H9 (cell line): ENCODE data around the gene RBM23. TPM values are rescaled to one million over a fixed set of nuclear protein-coding genes. Genes with fewer than 3 reads are reported as not detected.

Source experiments
- DNase-seq: peaks from one replicate; pipeline ENCODE4 v3.0.0-alpha.2; 2017
- H2AFZ ChIP-seq: one replicate; pipeline ENCODE4 v1.6.1; 2013; ENCODE audit warnings: mild to moderate bottlenecking, low read length, control low read depth, moderate library complexity
- H2AK5ac ChIP-seq: 2 replicates; pipeline ENCODE4 v1.6.1; 2013; ENCODE audit warnings: low read length, control low read depth, mixed read lengths; ENCODE audit not compliant: insufficient read length
- H2BK120ac ChIP-seq: one replicate; pipeline ENCODE4 v1.6.1; 2013; ENCODE audit warnings: low read depth, mild to moderate bottlenecking, low read length, control low read depth, inconsistent platforms; ENCODE audit not compliant: poor library complexity, severe bottlenecking
- H2BK12ac ChIP-seq: 2 replicates; pipeline ENCODE4 v1.6.1; 2013; ENCODE audit warnings: low read length, control low read depth, mixed read lengths, low read depth; ENCODE audit not compliant: insufficient read length
- H2BK15ac ChIP-seq: 2 replicates; pipeline ENCODE4 v1.6.1; 2013; ENCODE audit warnings: low read depth, low read length, control low read depth
- H2BK20ac ChIP-seq: one replicate; pipeline ENCODE4 v1.6.1; 2013; ENCODE audit warnings: low read depth, mild to moderate bottlenecking, low read length, control low read depth, inconsistent platforms; ENCODE audit not compliant: poor library complexity, severe bottlenecking
- H2BK5ac ChIP-seq: 2 replicates; pipeline ENCODE4 v1.6.1; 2013; ENCODE audit warnings: low read length, control low read depth, mixed read lengths; ENCODE audit not compliant: insufficient read length
- H3K14ac ChIP-seq: 2 replicates; pipeline ENCODE4 v1.6.1; 2013; ENCODE audit warnings: low read length, control low read depth; ENCODE audit not compliant: insufficient read depth
- H3K18ac ChIP-seq: 2 replicates; pipeline ENCODE4 v1.6.1; 2013; ENCODE audit warnings: low read depth, mild to moderate bottlenecking, mixed read lengths, low read length, control low read depth; ENCODE audit not compliant: insufficient read length
- H3K23ac ChIP-seq: 2 replicates; pipeline ENCODE4 v1.6.1; 2013; ENCODE audit warnings: low read length, control low read depth, mixed read lengths, low read depth; ENCODE audit not compliant: insufficient read length
- H3K23me2 ChIP-seq: 2 replicates; pipeline ENCODE4 v1.6.1; 2013; ENCODE audit warnings: low read depth, mild to moderate bottlenecking, mixed read lengths, low read length, control low read depth; ENCODE audit not compliant: insufficient read length, poor library complexity, severe bottlenecking
- H3K27ac ChIP-seq: 2 replicates; pipeline ENCODE4 v1.5.1; 2013; ENCODE audit warnings: low read length, control low read depth, mixed read lengths, low read depth; ENCODE audit not compliant: insufficient read length
- H3K27me3 ChIP-seq: 2 replicates; pipeline ENCODE4 v1.6.1; 2013; ENCODE audit warnings: low read length, control low read depth, inconsistent platforms; ENCODE audit not compliant: insufficient read depth
- H3K4ac ChIP-seq: 2 replicates; pipeline ENCODE4 v1.6.1; 2013; ENCODE audit warnings: low read depth, mild to moderate bottlenecking, control low read depth, inconsistent platforms, low read length, moderate library complexity
- H3K4me1 ChIP-seq: 2 replicates; pipeline ENCODE4 v1.6.1; 2013; ENCODE audit warnings: low read length, control low read depth, inconsistent platforms; ENCODE audit not compliant: insufficient read depth
- H3K4me2 ChIP-seq: 2 replicates; pipeline ENCODE4 v1.6.1; 2013; ENCODE audit warnings: low read length, control low read depth, mixed read lengths; ENCODE audit not compliant: insufficient read length, insufficient read depth
- H3K56ac ChIP-seq: 2 replicates; pipeline ENCODE4 v1.6.1; 2013; ENCODE audit warnings: low read depth, mild to moderate bottlenecking, mixed read lengths, low read length, control low read depth; ENCODE audit not compliant: insufficient read length
- H3K79me1 ChIP-seq: 2 replicates; pipeline ENCODE4 v1.6.1; 2013; ENCODE audit warnings: low read depth, mild to moderate bottlenecking, moderate library complexity, low read length, control low read depth, inconsistent platforms; ENCODE audit not compliant: insufficient read depth, poor library complexity, severe bottlenecking
- H3K79me2 ChIP-seq: 2 replicates; pipeline ENCODE4 v1.6.1; 2013; ENCODE audit warnings: low read length, control low read depth, inconsistent platforms; ENCODE audit not compliant: insufficient read depth
- H3K9ac ChIP-seq: 2 replicates; pipeline ENCODE4 v1.6.1; 2013; ENCODE audit warnings: low read length, control low read depth, mixed read lengths; ENCODE audit not compliant: insufficient read length; ENCODE audit errors: extremely low read depth
- H3K9me3 ChIP-seq: one replicate; pipeline ENCODE4 v1.6.1; 2013; ENCODE audit warnings: low read depth, low read length, inconsistent platforms; ENCODE audit not compliant: control insufficient read depth
- H3T11ph ChIP-seq: one replicate; pipeline ENCODE4 v1.6.1; 2013; ENCODE audit warnings: mild to moderate bottlenecking, low read length, control low read depth, inconsistent platforms
- H4K20me1 ChIP-seq: one replicate; pipeline ENCODE4 v1.6.1; 2013; ENCODE audit not compliant: control insufficient read depth, insufficient read length, insufficient read depth
- H4K5ac ChIP-seq: 2 replicates; pipeline ENCODE4 v1.6.1; 2013; ENCODE audit warnings: low read depth, mild to moderate bottlenecking, mixed read lengths, low read length, control low read depth; ENCODE audit not compliant: insufficient read length
- H4K8ac ChIP-seq: replicated peaks from 2 replicates; pipeline ENCODE4 v1.6.1; 2013; ENCODE audit warnings: low read length, control low read depth, mixed read lengths, low read depth; ENCODE audit not compliant: insufficient read length
- H4K91ac ChIP-seq: 2 replicates; pipeline ENCODE4 v1.6.1; 2013; ENCODE audit warnings: low read depth, mild to moderate bottlenecking, moderate library complexity, mixed read lengths, low read length, control low read depth; ENCODE audit not compliant: insufficient read length
- H3K27ac Mint-ChIP-seq, 3 experiments: 2 replicates in 2 of 3; 3 replicates in 1 of 3; pipeline ENCODE4 v1.8.0; 2020 to 2021; ENCODE audit warnings: mixed read lengths in 3 of 3, mild to moderate bottlenecking in 1 of 3, moderate library complexity in 1 of 3
- H3K27me3 Mint-ChIP-seq: 2 replicates; pipeline ENCODE4 v1.8.0; 2021; ENCODE audit warnings: low read depth, mild to moderate bottlenecking, moderate library complexity, mixed read lengths
- H3K36me3 Mint-ChIP-seq, 3 experiments: 2 replicates in 2 of 3; 3 replicates in 1 of 3; pipeline ENCODE4 v1.8.0; 2020 to 2021; ENCODE audit warnings: low read depth in 3 of 3, mixed read lengths in 3 of 3; ENCODE audit not compliant: insufficient read depth in 1 of 3
- H3K4me1 Mint-ChIP-seq, 2 experiments: 2 replicates each; pipeline ENCODE4 v1.8.0; 2020; ENCODE audit warnings: mixed read lengths in 2 of 2
- H3K4me3 Mint-ChIP-seq, 2 experiments: 2 replicates in 1 of 2; 3 replicates in 1 of 2; pipeline ENCODE4 v1.8.0; 2020 to 2021; ENCODE audit warnings: mild to moderate bottlenecking in 2 of 2, mixed read lengths in 2 of 2, moderate library complexity in 1 of 2
- H3K9me3 Mint-ChIP-seq, 2 experiments: 2 replicates in 1 of 2; 3 replicates in 1 of 2; pipeline ENCODE4 v1.8.0; 2020; ENCODE audit warnings: mild to moderate bottlenecking in 2 of 2, mixed read lengths in 2 of 2, moderate library complexity in 1 of 2
- WGBS: extraction: QIAGEN DNeasy Blood & Tissue Kit; methylation state at CpG from one replicate; pipeline ENCODE4 v1.1.7; 2013; ENCODE audit warnings: missing lambda C conversion rate, low lambda C conversion rate, mixed read lengths; ENCODE audit not compliant: insufficient read length; ENCODE audit errors: extremely low coverage; 5-methylcytosine and 5-hydroxymethylcytosine counted together
- total RNA-seq: library from RNA; stranded (reverse); gene quantifications from 2 replicates; pipeline ENCODE4 v1.2.1, GENCODE V29; 2021
- TF ChIP-seq, protein P1 (sequence below): fragments of 200-600 bp; sonication (generic); conservative IDR thresholded peaks from 3 replicates; pipeline ENCODE4 v1.8.0; 2021; ENCODE audit warnings: antibody characterized with exemption, mild to moderate bottlenecking

Gene RBM23
- total RNA-seq, 1 experiment from 2014 or later = 79.0 TPM

DNA sequence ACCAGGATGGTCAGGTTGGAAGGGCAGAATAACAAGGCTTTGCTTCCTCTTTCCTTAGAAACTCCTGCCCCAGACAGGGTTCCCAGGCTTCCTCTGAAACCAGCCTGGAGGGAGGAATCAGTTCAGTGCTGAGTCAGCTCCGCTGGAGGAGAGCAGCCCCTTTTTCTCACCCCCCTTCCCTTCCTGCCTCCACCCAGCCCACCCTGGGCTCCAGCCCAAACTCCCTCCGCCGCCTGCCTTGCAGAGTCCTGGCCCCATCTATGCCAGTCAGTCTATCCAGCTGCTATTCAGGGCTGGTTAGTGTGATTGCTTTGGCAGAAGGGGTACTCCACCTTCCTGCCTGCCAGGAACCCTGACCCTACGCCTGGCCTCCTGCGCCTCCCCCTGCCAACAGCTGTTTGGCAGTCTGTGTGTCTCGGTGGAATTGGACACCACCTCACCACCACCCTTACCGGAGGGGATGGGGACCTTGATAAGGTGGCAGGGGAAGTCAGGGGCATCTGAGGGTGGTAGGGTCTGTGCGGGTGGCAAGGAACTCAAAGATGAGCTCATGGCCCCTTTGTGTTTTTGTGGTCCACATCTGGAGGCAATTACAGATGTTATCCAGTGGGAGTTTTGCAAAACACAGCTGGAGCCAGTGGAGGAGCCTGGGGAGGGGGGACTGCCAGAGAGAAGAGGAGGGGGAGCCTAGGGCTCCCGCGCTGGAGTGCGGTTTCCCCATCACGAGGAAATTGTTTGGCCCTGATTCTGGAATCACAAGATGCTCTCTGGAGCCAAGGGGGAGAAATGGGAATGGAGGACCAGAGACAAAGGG is 70.4 kb downstream of the RBM23 start:
- Histone ChIP-seq H4K5ac (no peak overlapping the region), H3K4me1 (peaks cover 2% of the 10 kb centered on the region; the same call in 1 of the 2 replicates), H3K27ac (no peak overlapping the region), H3K4ac (no peak overlapping the region), H3K79me2 (no peaks in the 10 kb centered on the region), H2BK5ac (no peak overlapping the region), H4K20me1 (no peaks in the 10 kb centered on the region), H4K91ac (no peak overlapping the region), H2AK5ac (no peak overlapping the region), H3K27me3 (no peaks in the 10 kb centered on the region), H3K56ac (no peak overlapping the region), H3K4me2 (no peak overlapping the region), H2BK15ac (no peak overlapping the region), H3K18ac (no peak overlapping the region), H4K8ac (no peak overlapping the region), H2BK20ac (no peak overlapping the region), H3K9ac (no peak overlapping the region), H2BK120ac (no peak overlapping the region), H3T11ph (no peak overlapping the region), H3K23me2 (no peaks in the 10 kb centered on the region), H2AFZ (no peak overlapping the region), H3K9me3 (no peaks in the 10 kb centered on the region), H3K79me1 (no peaks in the 10 kb centered on the region), H3K23ac (no peak overlapping the region), H2BK12ac (no peak overlapping the region), H3K14ac (no peak overlapping the region)
- Mint-ChIP-seq H3K4me3 (peak overlapping the region in 1 of 2 experiments; percentile 27; a peak in 1 of 5 replicates), H3K36me3 (peaks cover 9 to 30% (median 28%) of the 10 kb centered on the region in 3 experiments), H3K9me3 (no peaks in the 10 kb centered on the region), H3K4me1 (peaks cover 22 to 28% of the 10 kb centered on the region in 2 experiments), H3K27me3 (no peaks in the 10 kb centered on the region; the same call in 1 of the 2 replicates), H3K27ac (peak overlapping the region; percentile 25 to 90 (median 90); a peak in 4 of 7 replicates)
- TF ChIP-seq, protein P1, sequence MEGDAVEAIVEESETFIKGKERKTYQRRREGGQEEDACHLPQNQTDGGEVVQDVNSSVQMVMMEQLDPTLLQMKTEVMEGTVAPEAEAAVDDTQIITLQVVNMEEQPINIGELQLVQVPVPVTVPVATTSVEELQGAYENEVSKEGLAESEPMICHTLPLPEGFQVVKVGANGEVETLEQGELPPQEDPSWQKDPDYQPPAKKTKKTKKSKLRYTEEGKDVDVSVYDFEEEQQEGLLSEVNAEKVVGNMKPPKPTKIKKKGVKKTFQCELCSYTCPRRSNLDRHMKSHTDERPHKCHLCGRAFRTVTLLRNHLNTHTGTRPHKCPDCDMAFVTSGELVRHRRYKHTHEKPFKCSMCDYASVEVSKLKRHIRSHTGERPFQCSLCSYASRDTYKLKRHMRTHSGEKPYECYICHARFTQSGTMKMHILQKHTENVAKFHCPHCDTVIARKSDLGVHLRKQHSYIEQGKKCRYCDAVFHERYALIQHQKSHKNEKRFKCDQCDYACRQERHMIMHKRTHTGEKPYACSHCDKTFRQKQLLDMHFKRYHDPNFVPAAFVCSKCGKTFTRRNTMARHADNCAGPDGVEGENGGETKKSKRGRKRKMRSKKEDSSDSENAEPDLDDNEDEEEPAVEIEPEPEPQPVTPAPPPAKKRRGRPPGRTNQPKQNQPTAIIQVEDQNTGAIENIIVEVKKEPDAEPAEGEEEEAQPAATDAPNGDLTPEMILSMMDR = no peak
- DNase-seq = peak; percentile 48
- WGBS = no CpG with 5 or more reads among the region's 12 CpGs
